OCI-LY1 (cell line): Measurements from ENCODE around the gene PARL.

Experiments used
- EZH2 ChIP-seq: fragments of 200-600 bp; sonication (generic), shearing (Covaris generic); IDR thresholded peaks from 2 replicates; pipeline ENCODE4 v1.8.0; 2017; ENCODE audit warnings: borderline replicate concordance, mixed run types, mild to moderate bottlenecking, antibody characterized with exemption, low read length, moderate library complexity, mixed read lengths
- TF ChIP-seq, protein P1 (sequence below): fragments of 200-600 bp; sonication (generic), shearing (Covaris generic); IDR thresholded peaks from 2 replicates; pipeline ENCODE4 v1.5.1; 2017; ENCODE audit warnings: mild to moderate bottlenecking, antibody characterized with exemption, low read length, moderate library complexity, mixed read lengths

DNA sequence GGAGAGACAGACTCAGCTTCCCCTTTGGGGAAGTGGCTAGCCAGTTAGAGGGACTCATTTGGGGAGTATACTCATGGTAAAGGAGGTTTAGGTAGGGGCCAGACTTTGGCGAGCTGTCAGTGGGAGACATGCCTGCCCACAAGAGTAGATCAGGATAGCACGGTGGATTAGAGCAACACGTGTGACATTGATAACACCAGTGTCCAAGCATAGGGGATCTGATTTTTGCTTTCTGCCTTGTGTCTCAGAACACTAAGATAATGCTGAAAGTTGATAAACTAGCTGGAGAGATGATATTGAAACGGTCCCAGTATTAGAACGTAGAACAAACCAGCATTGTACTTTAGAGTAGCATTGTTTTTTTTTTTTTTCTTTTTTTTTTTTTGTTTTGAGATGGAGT is 85.2 kb downstream of the PARL start:
- TF ChIP-seq, protein P1, sequence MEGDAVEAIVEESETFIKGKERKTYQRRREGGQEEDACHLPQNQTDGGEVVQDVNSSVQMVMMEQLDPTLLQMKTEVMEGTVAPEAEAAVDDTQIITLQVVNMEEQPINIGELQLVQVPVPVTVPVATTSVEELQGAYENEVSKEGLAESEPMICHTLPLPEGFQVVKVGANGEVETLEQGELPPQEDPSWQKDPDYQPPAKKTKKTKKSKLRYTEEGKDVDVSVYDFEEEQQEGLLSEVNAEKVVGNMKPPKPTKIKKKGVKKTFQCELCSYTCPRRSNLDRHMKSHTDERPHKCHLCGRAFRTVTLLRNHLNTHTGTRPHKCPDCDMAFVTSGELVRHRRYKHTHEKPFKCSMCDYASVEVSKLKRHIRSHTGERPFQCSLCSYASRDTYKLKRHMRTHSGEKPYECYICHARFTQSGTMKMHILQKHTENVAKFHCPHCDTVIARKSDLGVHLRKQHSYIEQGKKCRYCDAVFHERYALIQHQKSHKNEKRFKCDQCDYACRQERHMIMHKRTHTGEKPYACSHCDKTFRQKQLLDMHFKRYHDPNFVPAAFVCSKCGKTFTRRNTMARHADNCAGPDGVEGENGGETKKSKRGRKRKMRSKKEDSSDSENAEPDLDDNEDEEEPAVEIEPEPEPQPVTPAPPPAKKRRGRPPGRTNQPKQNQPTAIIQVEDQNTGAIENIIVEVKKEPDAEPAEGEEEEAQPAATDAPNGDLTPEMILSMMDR = no peak
- no peak for TF ChIP-seq EZH2
